HG02943 (cell line): ENCODE measurements around the gene COL19A1.

Experiments used
- ATAC-seq: cut with Tn5 transposase; IDR thresholded peaks from one replicate; pipeline ENCODE4 v1.9.1; 2021; ENCODE audit warnings: mild to moderate bottlenecking, low read depth, moderate library complexity; ENCODE audit not compliant: unreplicated experiment

Gene COL19A1

GRCh38 chr6:70040766-70041165, 174.4 kb downstream of the COL19A1 start:
- no peak for ATAC-seq

- no peak for ATAC-seq
These were observed 175.1 kb downstream of the COL19A1 start for GRCh38 chr6:70041411-70041810.

- ATAC-seq = no peak
These were observed 179.1 kb downstream of the COL19A1 start for GRCh38 chr6:70045413-70045812.

GRCh38 chr6:70051197-70052124, 185.1 kb downstream of the COL19A1 start:
- ATAC-seq = no peak

- no peak for ATAC-seq
These were observed 192.8 kb downstream of the COL19A1 start for GRCh38 chr6:70059039-70059719.

- ATAC-seq = no peak
These were observed 194.3 kb downstream of the COL19A1 start for GRCh38 chr6:70060680-70061079.

- no peak for ATAC-seq
These were observed 195.2 kb downstream of the COL19A1 start for GRCh38 chr6:70061546-70061945.

GRCh38 chr6:70062010-70062409, 195.7 kb downstream of the COL19A1 start:
- no peak for ATAC-seq

GRCh38 chr6:70072540-70073179, 206.3 kb downstream of the COL19A1 start:
- no peak for ATAC-seq

- no peak for ATAC-seq
These were observed 207.3 kb downstream of the COL19A1 start for GRCh38 chr6:70073637-70074036.

- no peak for ATAC-seq
These were observed 212.9 kb downstream of the COL19A1 start for GRCh38 chr6:70079241-70079640.

- ATAC-seq = no peak
These were observed 214.2 kb downstream of the COL19A1 start for GRCh38 chr6:70080443-70081070.

- no peak for ATAC-seq
These were observed 216.5 kb downstream of the COL19A1 start for GRCh38 chr6:70082830-70083229.

GRCh38 chr6:70086806-70087205, 220.4 kb downstream of the COL19A1 start:
- no peak for ATAC-seq

GRCh38 chr6:70094156-70094555, 227.8 kb downstream of the COL19A1 start:
- ATAC-seq = no peak

GRCh38 chr6:70099732-70100131, 233.4 kb downstream of the COL19A1 start:
- no peak for ATAC-seq

- ATAC-seq = no peak
These were observed 237.4 kb downstream of the COL19A1 start for GRCh38 chr6:70103798-70104197.

- ATAC-seq = no peak
These were observed 241.7 kb downstream of the COL19A1 start for GRCh38 chr6:70107852-70108629.

GRCh38 chr6:70110126-70111022, 244.0 kb downstream of the COL19A1 start:
- no peak for ATAC-seq
